SK-N-SH (cell line): ENCODE results near the gene ZNF407.

ENCODE experiments used
- EZH2phosphoT487 ChIP-seq: fragments of 200-600 bp; sonication (generic); IDR thresholded peaks from 2 replicates; pipeline ENCODE4 v1.6.1; 2017; ENCODE audit warnings: low read depth, mixed run types, mild to moderate bottlenecking, antibody characterized with exemption, moderate library complexity, borderline replicate concordance
- FOSL2 ChIP-seq: IDR thresholded peaks from 2 replicates; pipeline ENCODE4 v1.4.0; 2012; ENCODE audit warnings: low read depth, mild to moderate bottlenecking, moderate library complexity, borderline replicate concordance
- TEAD4 ChIP-seq: IDR thresholded peaks from 2 replicates; pipeline ENCODE4 v1.4.0; 2012; ENCODE audit warnings: mild to moderate bottlenecking, borderline replicate concordance; ENCODE audit not compliant: insufficient read depth
- TF ChIP-seq, protein P1 (sequence below): IDR thresholded peaks from 2 replicates; pipeline ENCODE4 v1.6.1; 2012; ENCODE audit warnings: mild to moderate bottlenecking, low read depth, low read length, moderate library complexity

DNA sequence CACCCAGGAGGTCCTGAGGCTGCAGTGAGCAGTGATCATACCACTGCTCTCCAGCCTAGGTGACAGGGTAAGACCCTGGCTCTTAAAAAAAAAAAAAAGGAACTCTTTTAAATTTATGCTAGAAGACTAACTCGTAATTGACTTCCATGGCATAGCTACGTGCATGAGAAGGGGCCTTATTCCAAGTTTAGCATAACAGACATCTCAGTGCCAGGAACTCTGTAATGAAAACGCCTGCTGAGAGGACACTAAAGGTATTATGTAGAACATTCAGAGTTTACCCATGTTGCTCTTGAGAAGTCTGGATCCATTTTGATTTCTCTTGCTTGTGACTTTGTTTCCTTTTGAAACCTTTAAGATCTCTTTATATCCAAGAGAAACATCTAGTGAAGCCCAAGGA, 276.0 kb downstream of the ZNF407 start:
- TF ChIP-seq, protein P1, sequence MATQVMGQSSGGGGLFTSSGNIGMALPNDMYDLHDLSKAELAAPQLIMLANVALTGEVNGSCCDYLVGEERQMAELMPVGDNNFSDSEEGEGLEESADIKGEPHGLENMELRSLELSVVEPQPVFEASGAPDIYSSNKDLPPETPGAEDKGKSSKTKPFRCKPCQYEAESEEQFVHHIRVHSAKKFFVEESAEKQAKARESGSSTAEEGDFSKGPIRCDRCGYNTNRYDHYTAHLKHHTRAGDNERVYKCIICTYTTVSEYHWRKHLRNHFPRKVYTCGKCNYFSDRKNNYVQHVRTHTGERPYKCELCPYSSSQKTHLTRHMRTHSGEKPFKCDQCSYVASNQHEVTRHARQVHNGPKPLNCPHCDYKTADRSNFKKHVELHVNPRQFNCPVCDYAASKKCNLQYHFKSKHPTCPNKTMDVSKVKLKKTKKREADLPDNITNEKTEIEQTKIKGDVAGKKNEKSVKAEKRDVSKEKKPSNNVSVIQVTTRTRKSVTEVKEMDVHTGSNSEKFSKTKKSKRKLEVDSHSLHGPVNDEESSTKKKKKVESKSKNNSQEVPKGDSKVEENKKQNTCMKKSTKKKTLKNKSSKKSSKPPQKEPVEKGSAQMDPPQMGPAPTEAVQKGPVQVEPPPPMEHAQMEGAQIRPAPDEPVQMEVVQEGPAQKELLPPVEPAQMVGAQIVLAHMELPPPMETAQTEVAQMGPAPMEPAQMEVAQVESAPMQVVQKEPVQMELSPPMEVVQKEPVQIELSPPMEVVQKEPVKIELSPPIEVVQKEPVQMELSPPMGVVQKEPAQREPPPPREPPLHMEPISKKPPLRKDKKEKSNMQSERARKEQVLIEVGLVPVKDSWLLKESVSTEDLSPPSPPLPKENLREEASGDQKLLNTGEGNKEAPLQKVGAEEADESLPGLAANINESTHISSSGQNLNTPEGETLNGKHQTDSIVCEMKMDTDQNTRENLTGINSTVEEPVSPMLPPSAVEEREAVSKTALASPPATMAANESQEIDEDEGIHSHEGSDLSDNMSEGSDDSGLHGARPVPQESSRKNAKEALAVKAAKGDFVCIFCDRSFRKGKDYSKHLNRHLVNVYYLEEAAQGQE = no peak
- TF ChIP-seq FOSL2 (no peak), TEAD4 (no peak), EZH2phosphoT487 (no peak)
